ENCODE measurements around the gene MLLT3.

GRCh38 chr9:20592673-20593072 is 29.6 kb downstream of the MLLT3 start:
- no peak for TF ChIP-seq CTCF (conservative IDR thresholded peaks at IDR 0.05; ENCODE audit: low read length)
- no peak for TF ChIP-seq EZH2phosphoT487 (IDR thresholded peaks at IDR 0.05; ENCODE audit: borderline replicate concordance)

Measured in Loucy (cell line).